Endothelial cell (in vitro differentiated cells): ENCODE measurements around the gene ANKRD2. TPM values are rescaled to one million over a fixed set of nuclear protein-coding genes. Genes with fewer than 3 reads are reported as not detected.

Experiments used
- DNase-seq: peaks from one replicate; pipeline ENCODE4 v3.0.0; 2021; ENCODE audit warnings: low spot score
- H3K27ac Mint-ChIP-seq: one replicate; pipeline ENCODE4 v1.8.0; 2021; ENCODE audit warnings: mixed read lengths, inconsistent platforms; ENCODE audit not compliant: unreplicated experiment
- H3K27me3 Mint-ChIP-seq: one replicate; pipeline ENCODE4 v1.8.0; 2021; ENCODE audit warnings: mild to moderate bottlenecking, moderate library complexity, mixed read lengths, inconsistent platforms; ENCODE audit not compliant: unreplicated experiment
- H3K36me3 Mint-ChIP-seq: one replicate; pipeline ENCODE4 v1.8.0; 2021; ENCODE audit warnings: mild to moderate bottlenecking, low read depth, mixed read lengths, inconsistent platforms; ENCODE audit not compliant: unreplicated experiment
- H3K4me1 Mint-ChIP-seq: one replicate; pipeline ENCODE4 v1.8.0; 2021; ENCODE audit warnings: mild to moderate bottlenecking, mixed read lengths, inconsistent platforms; ENCODE audit not compliant: unreplicated experiment
- H3K4me3 Mint-ChIP-seq: one replicate; pipeline ENCODE4 v1.8.0; 2021; ENCODE audit warnings: mild to moderate bottlenecking, mixed read lengths, inconsistent platforms; ENCODE audit not compliant: unreplicated experiment
- H3K9me3 Mint-ChIP-seq: one replicate; pipeline ENCODE4 v1.8.0; 2021; ENCODE audit warnings: mixed read lengths, inconsistent platforms; ENCODE audit not compliant: unreplicated experiment
- CTCF ChIP-seq: fragments of 200-600 bp; sonication (generic); IDR thresholded peaks from one replicate; pipeline ENCODE4 v1.5.0; 2021; ENCODE audit warnings: antibody characterized with exemption; ENCODE audit not compliant: unreplicated experiment
- total RNA-seq: library from RNA; stranded (reverse); fragmentation: NEBNext Ultra II Directional; extraction: Animal tissue kit (Norgen Biotek cat#: 25700); gene quantifications from one replicate; pipeline ENCODE4 v1.2.1, GENCODE V29; 2021; ENCODE audit not compliant: unreplicated experiment

Gene ANKRD2
- total RNA-seq, 1 donor from 2014 or later, result 0.33 TPM

DNA sequence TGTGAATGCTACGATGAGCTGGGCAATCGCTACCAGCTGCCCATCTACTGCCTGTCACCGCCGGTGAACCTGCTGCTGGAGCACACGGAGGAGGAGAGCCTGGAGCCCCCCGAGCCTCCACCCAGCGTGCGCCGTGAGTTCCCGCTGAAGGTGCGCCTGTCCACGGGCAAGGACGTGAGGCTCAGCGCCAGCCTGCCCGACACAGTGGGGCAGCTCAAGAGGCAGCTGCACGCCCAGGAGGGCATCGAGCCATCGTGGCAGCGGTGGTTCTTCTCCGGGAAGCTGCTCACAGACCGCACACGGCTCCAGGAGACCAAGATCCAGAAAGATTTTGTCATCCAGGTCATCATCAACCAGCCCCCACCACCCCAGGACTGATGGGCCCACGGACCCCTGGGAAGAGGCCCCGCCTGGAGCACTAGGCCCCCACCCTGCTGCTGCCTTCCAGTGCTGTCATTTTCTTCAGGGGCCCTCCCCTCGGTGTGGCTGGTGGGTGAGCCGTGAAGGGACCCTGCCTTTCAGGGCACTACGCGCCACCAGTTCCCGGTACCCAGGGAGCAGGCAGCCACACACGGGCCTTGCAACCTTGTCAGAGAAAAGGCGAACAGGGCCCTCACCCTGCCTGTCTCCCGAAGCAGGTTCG is 2.3 kb upstream of the ANKRD2 start:
- no peak for TF ChIP-seq CTCF
- Mint-ChIP-seq H3K9me3 (no peaks in the 10 kb centered on the region), H3K27ac (no peak overlapping the region), H3K36me3 (peaks cover 10% of the 10 kb centered on the region), H3K4me3 (no peak overlapping the region), H3K4me1 (peaks cover 3% of the 10 kb centered on the region), H3K27me3 (peaks cover 4% of the 10 kb centered on the region)
- DNase-seq, result no peak

DNA sequence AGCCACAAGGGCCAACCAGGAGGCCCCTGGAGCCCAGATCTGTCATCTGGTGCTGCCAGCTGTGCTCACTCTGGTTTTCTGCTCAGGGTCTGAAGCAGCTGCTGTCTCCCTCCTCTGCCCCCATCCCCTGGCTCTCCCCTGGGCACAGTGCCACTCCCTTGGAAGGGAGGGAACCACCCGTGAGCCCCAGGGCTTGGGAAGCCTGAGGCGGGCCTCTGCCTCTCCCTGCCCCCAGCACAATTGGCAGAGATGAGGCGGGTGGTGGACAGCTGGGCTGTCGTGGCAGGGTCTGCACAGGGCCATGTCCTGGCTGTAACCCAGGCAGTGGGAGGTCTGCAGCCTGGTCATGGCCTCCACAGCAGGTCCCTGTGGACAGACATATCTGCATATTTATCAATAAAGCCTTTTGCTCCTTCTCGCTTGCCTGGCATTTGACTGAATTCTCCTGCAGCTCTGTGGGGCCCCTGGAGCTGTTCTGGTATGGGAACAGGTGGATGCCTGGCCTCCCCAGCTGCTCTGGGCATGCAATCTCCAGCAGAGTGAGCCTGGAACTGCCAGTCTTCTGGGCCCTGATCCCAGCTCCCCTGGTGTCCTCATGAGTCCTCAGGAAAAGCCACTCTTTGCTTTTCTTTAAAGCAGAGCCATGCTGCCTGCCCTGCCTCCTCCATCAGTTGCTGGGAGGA is 1.6 kb upstream of the ANKRD2 start:
- peaks cover 3% of the 10 kb centered on the region for H3K4me1 Mint-ChIP-seq
- no peak for TF ChIP-seq CTCF
- H3K27me3 Mint-ChIP-seq, result peaks cover 4% of the 10 kb centered on the region
- no peak for DNase-seq
- H3K4me3 Mint-ChIP-seq, result no peak overlapping the region
- H3K27ac Mint-ChIP-seq, result no peak overlapping the region
- peaks cover 10% of the 10 kb centered on the region for H3K36me3 Mint-ChIP-seq
- H3K9me3 Mint-ChIP-seq, result no peaks in the 10 kb centered on the region

DNA sequence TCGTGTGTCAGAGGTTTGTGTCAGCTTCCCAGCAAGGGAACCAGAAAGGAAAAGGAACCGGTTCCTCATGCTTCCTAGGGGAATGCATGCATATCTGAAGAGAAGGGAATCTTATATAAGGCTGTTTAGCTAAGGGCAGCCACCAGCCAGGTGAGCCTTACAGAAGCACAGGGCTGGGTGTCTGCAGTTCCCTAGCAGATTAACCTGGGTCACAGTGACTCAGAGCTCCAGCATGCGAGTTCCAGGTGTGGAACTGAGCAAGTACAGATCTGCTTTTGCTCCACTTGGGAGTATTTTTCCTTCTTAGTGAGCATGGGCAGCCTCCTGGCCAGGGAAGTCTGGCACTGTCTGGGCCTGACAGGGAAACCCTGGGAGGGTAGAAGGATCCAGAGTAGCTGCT is 957 bp upstream of the ANKRD2 start:
- no peaks in the 10 kb centered on the region for H3K9me3 Mint-ChIP-seq
- no peak for TF ChIP-seq CTCF
- H3K27ac Mint-ChIP-seq, result no peak overlapping the region
- H3K36me3 Mint-ChIP-seq, result peaks cover 10% of the 10 kb centered on the region
- H3K4me1 Mint-ChIP-seq, result peaks cover 3% of the 10 kb centered on the region
- peaks cover 6% of the 10 kb centered on the region for H3K27me3 Mint-ChIP-seq
- DNase-seq, result no peak
- no peak overlapping the region for H3K4me3 Mint-ChIP-seq

DNA sequence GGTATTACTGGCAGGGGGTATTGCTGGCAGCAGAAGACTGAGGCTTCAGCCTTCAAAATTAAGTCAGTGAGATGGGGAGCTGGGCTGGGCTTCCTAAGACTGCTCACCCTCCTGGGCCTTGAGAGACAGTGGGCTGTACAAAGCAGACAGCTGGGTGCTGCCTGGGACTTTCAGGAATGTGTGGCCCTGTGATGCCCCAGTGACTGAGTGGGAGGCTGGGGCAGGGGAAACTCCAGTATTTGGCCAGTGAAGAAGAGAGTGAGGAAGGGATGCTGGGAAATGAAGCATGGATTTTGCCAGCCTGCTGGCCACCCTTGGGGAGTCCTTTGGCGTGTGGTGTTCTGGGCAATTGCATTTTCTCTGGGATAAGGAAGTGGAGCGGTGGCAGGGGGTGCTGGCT is 442 bp downstream of the ANKRD2 start:
- no peak for DNase-seq
- peaks cover 10% of the 10 kb centered on the region for H3K36me3 Mint-ChIP-seq
- peaks cover 6% of the 10 kb centered on the region for H3K27me3 Mint-ChIP-seq
- no peak for TF ChIP-seq CTCF
- no peak overlapping the region for H3K27ac Mint-ChIP-seq
- H3K9me3 Mint-ChIP-seq, result no peaks in the 10 kb centered on the region
- no peak overlapping the region for H3K4me3 Mint-ChIP-seq
- H3K4me1 Mint-ChIP-seq, result peaks cover 3% of the 10 kb centered on the region

DNA sequence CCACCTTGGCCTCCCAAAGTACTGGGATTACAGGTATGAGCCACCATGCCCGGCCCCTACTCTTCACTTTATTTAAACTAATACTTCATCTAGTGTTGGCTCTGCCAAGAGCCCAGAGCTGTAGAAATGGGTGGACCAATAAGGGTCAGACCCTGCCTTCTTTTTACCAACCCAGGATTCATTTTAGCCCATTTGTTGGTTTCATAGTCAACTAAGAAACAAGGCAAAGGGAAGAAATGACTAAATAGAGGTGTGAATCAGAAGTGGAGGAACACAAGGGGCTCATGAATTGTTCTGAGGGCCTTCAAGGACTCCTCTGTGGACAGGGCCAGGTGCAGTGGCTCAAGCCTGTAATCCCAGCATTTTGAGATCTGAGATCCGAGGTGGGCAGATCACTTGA is 1.1 kb downstream of the ANKRD2 start:
- TF ChIP-seq CTCF, result no peak
- Mint-ChIP-seq H3K4me3 (no peak overlapping the region), H3K4me1 (peaks cover 3% of the 10 kb centered on the region), H3K27ac (no peak overlapping the region), H3K27me3 (peaks cover 6% of the 10 kb centered on the region), H3K36me3 (peaks cover 10% of the 10 kb centered on the region), H3K9me3 (no peaks in the 10 kb centered on the region)
- DNase-seq, result no peak
